Ishikawa (cell line): Measurements from ENCODE around the gene SBK1.

Experiments used
- CEBPB ChIP-seq: IDR thresholded peaks from 2 replicates; pipeline ENCODE4 v1.6.1; 2012
- EGR1 ChIP-seq: IDR thresholded peaks from 2 replicates; pipeline ENCODE4 v1.6.1; 2012
- EP300 ChIP-seq: IDR thresholded peaks from 2 replicates; pipeline ENCODE4 v1.6.1; 2012; ENCODE audit warnings: borderline replicate concordance
- TEAD4 ChIP-seq: IDR thresholded peaks from 2 replicates; pipeline ENCODE4 v1.6.1; 2012
- TF ChIP-seq, protein P1 (sequence below): IDR thresholded peaks from 2 replicates; pipeline ENCODE4 v1.6.1; 2012
- TF ChIP-seq, protein P2 (sequence below): IDR thresholded peaks from 2 replicates; pipeline ENCODE4 v1.6.1; 2012; ENCODE audit warnings: low read depth, mild to moderate bottlenecking

DNA sequence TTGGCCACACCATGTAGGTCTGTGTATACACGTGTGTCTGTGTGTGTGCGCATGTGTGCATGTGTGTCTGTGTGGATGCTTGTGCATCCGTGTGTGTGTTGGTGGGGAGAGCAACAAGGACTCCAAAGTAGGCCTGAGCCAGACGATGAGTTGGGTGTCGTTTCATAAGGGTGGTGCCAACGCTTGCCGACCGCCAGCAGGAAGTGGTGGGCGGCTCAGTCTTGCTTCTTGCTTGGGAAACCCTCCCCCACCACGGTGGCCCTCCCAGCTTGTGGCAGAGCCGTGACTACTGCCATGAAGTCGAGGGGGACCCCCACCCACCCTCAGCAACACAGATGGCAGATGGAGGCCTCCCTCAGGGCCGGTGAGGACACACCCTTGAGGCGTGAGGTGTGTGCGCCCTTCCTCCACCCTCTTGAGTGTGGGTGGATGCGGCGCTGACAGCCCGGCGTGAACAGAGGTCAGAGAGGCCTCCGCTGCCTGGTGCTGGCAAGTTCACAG is 17.5 kb downstream of the SBK1 start:
- TF ChIP-seq, protein P1, sequence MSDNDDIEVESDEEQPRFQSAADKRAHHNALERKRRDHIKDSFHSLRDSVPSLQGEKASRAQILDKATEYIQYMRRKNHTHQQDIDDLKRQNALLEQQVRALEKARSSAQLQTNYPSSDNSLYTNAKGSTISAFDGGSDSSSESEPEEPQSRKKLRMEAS: no peak
- TF ChIP-seq CEBPB (no peak), EP300 (no peak), TEAD4 (no peak), EGR1 (no peak)
- TF ChIP-seq, protein P2, sequence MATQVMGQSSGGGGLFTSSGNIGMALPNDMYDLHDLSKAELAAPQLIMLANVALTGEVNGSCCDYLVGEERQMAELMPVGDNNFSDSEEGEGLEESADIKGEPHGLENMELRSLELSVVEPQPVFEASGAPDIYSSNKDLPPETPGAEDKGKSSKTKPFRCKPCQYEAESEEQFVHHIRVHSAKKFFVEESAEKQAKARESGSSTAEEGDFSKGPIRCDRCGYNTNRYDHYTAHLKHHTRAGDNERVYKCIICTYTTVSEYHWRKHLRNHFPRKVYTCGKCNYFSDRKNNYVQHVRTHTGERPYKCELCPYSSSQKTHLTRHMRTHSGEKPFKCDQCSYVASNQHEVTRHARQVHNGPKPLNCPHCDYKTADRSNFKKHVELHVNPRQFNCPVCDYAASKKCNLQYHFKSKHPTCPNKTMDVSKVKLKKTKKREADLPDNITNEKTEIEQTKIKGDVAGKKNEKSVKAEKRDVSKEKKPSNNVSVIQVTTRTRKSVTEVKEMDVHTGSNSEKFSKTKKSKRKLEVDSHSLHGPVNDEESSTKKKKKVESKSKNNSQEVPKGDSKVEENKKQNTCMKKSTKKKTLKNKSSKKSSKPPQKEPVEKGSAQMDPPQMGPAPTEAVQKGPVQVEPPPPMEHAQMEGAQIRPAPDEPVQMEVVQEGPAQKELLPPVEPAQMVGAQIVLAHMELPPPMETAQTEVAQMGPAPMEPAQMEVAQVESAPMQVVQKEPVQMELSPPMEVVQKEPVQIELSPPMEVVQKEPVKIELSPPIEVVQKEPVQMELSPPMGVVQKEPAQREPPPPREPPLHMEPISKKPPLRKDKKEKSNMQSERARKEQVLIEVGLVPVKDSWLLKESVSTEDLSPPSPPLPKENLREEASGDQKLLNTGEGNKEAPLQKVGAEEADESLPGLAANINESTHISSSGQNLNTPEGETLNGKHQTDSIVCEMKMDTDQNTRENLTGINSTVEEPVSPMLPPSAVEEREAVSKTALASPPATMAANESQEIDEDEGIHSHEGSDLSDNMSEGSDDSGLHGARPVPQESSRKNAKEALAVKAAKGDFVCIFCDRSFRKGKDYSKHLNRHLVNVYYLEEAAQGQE: no peak
